B cell (primary cell): Measurements from ENCODE around the gene FAM3A.

Experiments
- CTCF ChIP-seq: fragments of 200-600 bp; IDR thresholded peaks from one replicate; pipeline ENCODE4 v1.8.0; 2022; ENCODE audit warnings: antibody characterized with exemption, mild to moderate bottlenecking
- EZH2 ChIP-seq: IDR thresholded peaks from 2 replicates; pipeline ENCODE4 v1.6.1; 2012; ENCODE audit warnings: borderline replicate concordance, low read depth, mild to moderate bottlenecking, moderate library complexity, low read length; ENCODE audit not compliant: insufficient read depth, poor library complexity, severe bottlenecking

GRCh38 chrX:154465601-154466000, 50.4 kb downstream of the FAM3A start:
- TF ChIP-seq CTCF = no peak
- no peak for TF ChIP-seq EZH2
